Endothelial cell of umbilical vein (primary cell): Measurements from ENCODE around the gene PER1. TPM values are rescaled to one million over a fixed set of nuclear protein-coding genes. Genes with fewer than 3 reads are reported as not detected.

Experiments used
- BruUV-seq: library from RNA; stranded (reverse); fragments of 400-500 nt; replicated peaks from 2 replicates; lab custom pipeline; 2021; lab: Mats Ljungman, UMichigan
- CTCF ChIA-PET: fragments of 300-600, 350-600 bp; sonication (Branson Sonifier 250); formaldehyde crosslinking; loops from one replicate; lab custom pipeline; 2021; ENCODE audit warnings: antibody characterized with exemption, inconsistent platforms; lab: Charles Lee
- POLR2A ChIA-PET: fragments of 300-600, 350-600 bp; sonication (Branson Sonifier 250); formaldehyde crosslinking; loops from one replicate; lab custom pipeline; 2021; ENCODE audit warnings: antibody characterized with exemption, inconsistent platforms; lab: Charles Lee
- DNase-seq: peaks from one replicate; pipeline ENCODE4 v3.0.0-alpha.2; 2011; ENCODE audit warnings: low read depth, low spot score
- FAIRE-seq: peaks from 2 replicates; lab custom pipeline; 2011; peaks lifted over from hg19 to GRCh38; lab: Jason Lieb, UNC
- H2AFZ ChIP-seq: 2 replicates; pipeline ENCODE4 v1.6.0; 2012; ENCODE audit warnings: low read depth, low read length, control low read depth, inconsistent platforms
- H3K27ac ChIP-seq: 2 replicates; pipeline ENCODE4 v1.5.1; 2011; ENCODE audit warnings: low read depth, mild to moderate bottlenecking, control low read depth, low read length, moderate library complexity; ENCODE audit not compliant: insufficient read depth
- H3K27me3 ChIP-seq, 2 experiments: 2 replicates each; pipeline versions ENCODE4 v1.6.0 to v1.6.1; 2011; ENCODE audit warnings: low read length in 2 of 2, mixed read lengths in 1 of 2; ENCODE audit not compliant: control insufficient read depth in 2 of 2, insufficient read depth in 2 of 2
- H3K36me3 ChIP-seq, 2 experiments: 2 replicates in 1 of 2; 3 replicates in 1 of 2; pipeline ENCODE4 v1.5.1; 2011; ENCODE audit warnings: low read length in 2 of 2, mild to moderate bottlenecking in 1 of 2, moderate library complexity in 1 of 2; ENCODE audit not compliant: control insufficient read depth in 2 of 2, insufficient read depth in 2 of 2; ENCODE audit errors: extremely low read depth in 1 of 2
- H3K4me1 ChIP-seq: 3 replicates; pipeline ENCODE4 v1.5.1; 2011; ENCODE audit warnings: mild to moderate bottlenecking, low read length; ENCODE audit not compliant: control insufficient read depth, insufficient read depth; ENCODE audit errors: extremely low read depth
- H3K4me2 ChIP-seq: 2 replicates; pipeline ENCODE4 v1.6.1; 2011; ENCODE audit warnings: low read length, control low read depth, mixed read lengths; ENCODE audit not compliant: insufficient read depth
- H3K4me3 ChIP-seq, 3 experiments: fragments of 200-600 bp in 1 of 3; sonication (generic), shearing (Covaris generic) in 1 of 3; replicated peaks in 1 of 3; 2 replicates each; pipeline ENCODE4 v1.5.1; 2011 to 2016; ENCODE audit warnings: control low read depth in 3 of 3, low read length in 3 of 3, mild to moderate bottlenecking in 2 of 3, inconsistent platforms in 1 of 3, low read depth in 1 of 3, moderate library complexity in 1 of 3; ENCODE audit not compliant: insufficient read depth in 1 of 3
- H3K79me2 ChIP-seq: 2 replicates; pipeline ENCODE4 v1.6.0; 2012; ENCODE audit warnings: low read length, inconsistent platforms; ENCODE audit not compliant: control insufficient read depth, insufficient read depth
- H3K9ac ChIP-seq: replicated peaks from 2 replicates; pipeline ENCODE3; 2011; ENCODE audit warnings: low read length, control low read depth; ENCODE audit not compliant: insufficient read depth; ENCODE audit errors: extremely low read depth
- H3K9me1 ChIP-seq: replicated peaks from 3 replicates; pipeline ENCODE4 v1.6.0; 2011; ENCODE audit warnings: mild to moderate bottlenecking, low read length; ENCODE audit not compliant: control insufficient read depth, insufficient read depth; ENCODE audit errors: extremely low read depth
- H3K9me3 ChIP-seq: replicated peaks from 2 replicates; pipeline ENCODE4 v1.5.1; 2012; ENCODE audit warnings: low read length, inconsistent platforms; ENCODE audit not compliant: control insufficient read depth, insufficient read depth
- H4K20me1 ChIP-seq: replicated peaks from 2 replicates; pipeline ENCODE3; 2011; ENCODE audit warnings: mild to moderate bottlenecking, low read length; ENCODE audit not compliant: control insufficient read depth, insufficient read depth; ENCODE audit errors: extremely low read depth
- EZH2 ChIP-seq: IDR thresholded peaks from 2 replicates; pipeline ENCODE4 v1.6.1; 2012; ENCODE audit warnings: borderline replicate concordance, low read depth, mild to moderate bottlenecking, moderate library complexity, low read length, inconsistent platforms; ENCODE audit not compliant: severe bottlenecking
- FOS ChIP-seq: IDR thresholded peaks from 2 replicates; pipeline ENCODE4 v1.6.1; 2011; ENCODE audit warnings: mild to moderate bottlenecking, low read length, moderate library complexity, borderline replicate concordance; ENCODE audit not compliant: insufficient read depth
- GATA2 ChIP-seq: IDR thresholded peaks from 2 replicates; pipeline ENCODE4 v1.7.0; 2011; ENCODE audit warnings: low read depth, mild to moderate bottlenecking, moderate library complexity, mixed read lengths, low read length; ENCODE audit not compliant: insufficient read length, insufficient read depth
- JUN ChIP-seq: IDR thresholded peaks from 2 replicates; pipeline ENCODE4 v1.6.1; 2011; ENCODE audit warnings: borderline replicate concordance, low read depth; ENCODE audit not compliant: insufficient read length, insufficient read depth
- MAX ChIP-seq: IDR thresholded peaks from 2 replicates; pipeline ENCODE4 v1.6.1; 2011; ENCODE audit not compliant: insufficient read depth, insufficient read length
- MYC ChIP-seq: IDR thresholded peaks from one replicate; pipeline ENCODE4 v1.6.1; 2011; ENCODE audit warnings: mild to moderate bottlenecking, low read depth, low read length
- POLR2A ChIP-seq: IDR thresholded peaks from 2 replicates; pipeline ENCODE4 v1.6.1; 2012; ENCODE audit warnings: low read depth, mild to moderate bottlenecking, control low read depth, low read length
- POLR2AphosphoS5 ChIP-seq: IDR thresholded peaks from 2 replicates; pipeline ENCODE4 v1.6.1; 2012; ENCODE audit warnings: low read depth, mild to moderate bottlenecking, control low read depth, low read length, moderate library complexity; ENCODE audit not compliant: insufficient read depth
- dilution Hi-C: fragments of 300-500 bp; cut with MboI; formaldehyde crosslinking; loops from one replicate; pipeline ENCODE4 v1.15.0; 2019; ENCODE audit warnings: low sequenced_read_pairs; ENCODE audit not compliant: extremely low pct_ligation_motif_present
- intact Hi-C: fragments of 100-400 bp; cut with micrococcal nuclease; formaldehyde crosslinking; loops from one replicate; pipeline ENCODE4 v1.10.0; 2022
- polyA plus RNA-seq, 4 experiments: library from polyadenylated mRNA; depleted of rRNA in 3 of 4; stranded (reverse) in 3 of 4; unstranded in 1 of 4; fragments of >200 nt; gene quantifications; 2 replicates each; pipeline versions ENCODE4 v1.2.1 to v1.2.3, GENCODE V29; 2011 to 2012; ENCODE audit warnings: missing spikeins in 1 of 4
- total RNA-seq: library from RNA; stranded (reverse); gene quantifications from 2 replicates; pipeline ENCODE4 v1.2.3, GENCODE V29; 2021
- TF ChIP-seq, protein P1 (sequence below), 2 donors: IDR thresholded peaks; 1 replicate in 1 of 2; 2 replicates in 1 of 2; pipeline ENCODE4 v1.5.1; 2011; ENCODE audit warnings: low read length in 2 of 2, mild to moderate bottlenecking in 2 of 2, moderate library complexity in 2 of 2, control low read depth in 1 of 2, inconsistent platforms in 1 of 2, low read depth in 1 of 2; ENCODE audit not compliant: insufficient read depth in 1 of 2; ENCODE audit errors: extremely low read depth in 1 of 2

Gene PER1
- total and polyA plus RNA-seq, 2 donors (not counting 3 experiments of a cell fraction or from before 2014, with no cell fraction given), result 12.1 to 32.1 TPM

DNA sequence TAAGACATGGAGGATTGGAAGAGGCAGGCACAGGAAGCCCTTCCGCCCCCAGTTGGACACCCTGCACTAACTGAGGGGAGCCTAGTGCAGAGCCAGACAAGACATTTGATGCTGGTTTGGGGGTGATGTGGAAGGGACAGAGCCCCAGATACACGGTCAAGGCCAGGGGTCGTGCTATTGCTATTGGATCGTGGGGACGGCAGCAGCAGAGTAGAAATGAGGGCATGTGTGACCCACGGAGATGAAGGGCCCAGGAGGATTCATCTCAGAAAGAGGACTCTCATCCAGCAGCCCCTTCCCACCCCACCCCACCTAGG, 12.6 kb upstream of the PER1 start:
- Histone ChIP-seq H3K4me1 (peaks cover 20% of the 10 kb centered on the region), H3K9ac (no peak overlapping the region), H3K4me2 (no peak overlapping the region), H2AFZ (no peak overlapping the region), H3K79me2 (peaks cover 17% of the 10 kb centered on the region), H3K27ac (no peak overlapping the region), H3K27me3 (no peaks in the 10 kb centered on the region), H3K4me3 (no peak overlapping the region), H3K9me3 (no peaks in the 10 kb centered on the region), H3K9me1 (no peaks in the 10 kb centered on the region), H3K36me3 (peaks cover 2 to 7% of the 10 kb centered on the region in 2 experiments), H4K20me1 (no peaks in the 10 kb centered on the region)
- dilution Hi-C loops, result no loop called here
- BruUV-seq, result no TSS peak
- ChIA-PET CTCF (no interaction called here), POLR2A (interaction anchor here (1.9 kb wide), 1 partner anchor 8 kb away, joined by 8 read pairs; no protein-coding TSS in a partner anchor)
- no peak for FAIRE-seq
- no peak for TF ChIP-seq JUN
- TF ChIP-seq POLR2AphosphoS5, result no peak
- no peak for TF ChIP-seq EZH2
- TF ChIP-seq MAX, result no peak
- TF ChIP-seq MYC, result no peak
- TF ChIP-seq FOS, result no peak
- TF ChIP-seq POLR2A, result no peak
- TF ChIP-seq, protein P1, sequence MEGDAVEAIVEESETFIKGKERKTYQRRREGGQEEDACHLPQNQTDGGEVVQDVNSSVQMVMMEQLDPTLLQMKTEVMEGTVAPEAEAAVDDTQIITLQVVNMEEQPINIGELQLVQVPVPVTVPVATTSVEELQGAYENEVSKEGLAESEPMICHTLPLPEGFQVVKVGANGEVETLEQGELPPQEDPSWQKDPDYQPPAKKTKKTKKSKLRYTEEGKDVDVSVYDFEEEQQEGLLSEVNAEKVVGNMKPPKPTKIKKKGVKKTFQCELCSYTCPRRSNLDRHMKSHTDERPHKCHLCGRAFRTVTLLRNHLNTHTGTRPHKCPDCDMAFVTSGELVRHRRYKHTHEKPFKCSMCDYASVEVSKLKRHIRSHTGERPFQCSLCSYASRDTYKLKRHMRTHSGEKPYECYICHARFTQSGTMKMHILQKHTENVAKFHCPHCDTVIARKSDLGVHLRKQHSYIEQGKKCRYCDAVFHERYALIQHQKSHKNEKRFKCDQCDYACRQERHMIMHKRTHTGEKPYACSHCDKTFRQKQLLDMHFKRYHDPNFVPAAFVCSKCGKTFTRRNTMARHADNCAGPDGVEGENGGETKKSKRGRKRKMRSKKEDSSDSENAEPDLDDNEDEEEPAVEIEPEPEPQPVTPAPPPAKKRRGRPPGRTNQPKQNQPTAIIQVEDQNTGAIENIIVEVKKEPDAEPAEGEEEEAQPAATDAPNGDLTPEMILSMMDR (IDR thresholded peaks at IDR 0.05; ENCODE audit: extremely low read depth in 1 of 2, insufficient read depth in 1 of 2, low read depth in 1 of 2, low read length in 2 of 2), result no peak
- no peak for TF ChIP-seq GATA2
- DNase-seq, result no peak
- intact Hi-C loops, result no loop called here
